Activated CD4-positive, CD25-positive, alpha-beta regulatory T cell (primary cell): ENCODE data around the gene INTU.

Source experiments
- DNase-seq, 4 experiments: peaks; one replicate each; lab custom pipeline; 2025; lab: John Stamatoyannopoulos, UW

INTU gene

DNA sequence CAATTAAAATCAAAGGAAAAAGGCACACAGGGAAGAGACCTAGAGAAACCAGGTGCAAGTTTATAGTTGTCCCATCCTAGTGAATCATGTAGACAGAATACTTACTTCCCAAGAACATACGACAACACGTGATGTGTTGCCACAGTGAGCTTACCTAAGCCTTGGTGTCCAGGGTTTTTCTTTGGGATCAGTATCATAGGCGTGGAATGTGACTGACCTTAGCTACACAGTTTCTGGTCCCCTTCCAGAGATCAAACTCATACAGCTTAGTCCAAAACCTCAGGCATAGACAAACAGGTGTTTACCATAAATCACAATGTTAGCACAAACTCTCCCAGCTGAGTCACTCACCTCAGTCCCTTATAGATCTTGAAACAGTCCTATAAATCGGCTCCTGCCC lies 115.1 kb downstream of the INTU start:
- DNase-seq, result no peak

DNA sequence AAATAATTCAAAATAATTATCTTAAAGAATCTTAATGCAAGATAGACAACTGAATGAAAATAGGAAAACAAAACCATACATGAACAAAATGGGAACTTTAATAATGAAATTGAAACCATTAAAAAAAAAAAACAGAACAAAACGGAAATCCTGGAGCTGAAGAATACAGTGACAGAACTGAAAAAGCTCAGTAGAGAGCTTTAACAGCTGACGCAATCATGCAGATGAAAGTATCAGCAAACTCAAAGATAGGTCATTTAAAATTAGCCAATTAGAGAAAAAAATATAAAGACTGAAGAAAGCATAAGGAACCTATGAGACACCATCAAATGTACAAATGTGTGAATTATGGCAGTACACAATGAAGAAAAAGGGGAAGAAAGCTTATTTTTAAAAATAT lies 116.2 kb downstream of the INTU start:
- no peak for DNase-seq

DNA sequence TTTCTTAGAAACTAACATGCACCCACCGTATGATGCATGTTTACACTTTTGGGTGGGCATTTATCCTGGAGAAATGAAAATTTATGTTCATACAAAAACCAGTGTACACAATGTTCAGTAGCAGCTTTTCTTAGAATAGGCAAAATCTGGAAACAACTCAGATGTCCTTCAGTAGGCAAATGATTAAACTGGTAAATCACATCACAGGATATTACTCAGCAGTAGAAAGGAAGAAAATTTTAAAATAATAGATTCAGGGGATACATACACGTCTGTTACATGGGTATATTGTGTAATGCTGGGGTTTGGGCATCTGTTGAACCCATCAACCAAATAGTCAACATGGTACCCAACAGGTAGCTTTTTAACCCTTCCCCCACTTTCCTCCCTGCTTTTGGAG lies 124.1 kb downstream of the INTU start:
- no peak for DNase-seq

DNA sequence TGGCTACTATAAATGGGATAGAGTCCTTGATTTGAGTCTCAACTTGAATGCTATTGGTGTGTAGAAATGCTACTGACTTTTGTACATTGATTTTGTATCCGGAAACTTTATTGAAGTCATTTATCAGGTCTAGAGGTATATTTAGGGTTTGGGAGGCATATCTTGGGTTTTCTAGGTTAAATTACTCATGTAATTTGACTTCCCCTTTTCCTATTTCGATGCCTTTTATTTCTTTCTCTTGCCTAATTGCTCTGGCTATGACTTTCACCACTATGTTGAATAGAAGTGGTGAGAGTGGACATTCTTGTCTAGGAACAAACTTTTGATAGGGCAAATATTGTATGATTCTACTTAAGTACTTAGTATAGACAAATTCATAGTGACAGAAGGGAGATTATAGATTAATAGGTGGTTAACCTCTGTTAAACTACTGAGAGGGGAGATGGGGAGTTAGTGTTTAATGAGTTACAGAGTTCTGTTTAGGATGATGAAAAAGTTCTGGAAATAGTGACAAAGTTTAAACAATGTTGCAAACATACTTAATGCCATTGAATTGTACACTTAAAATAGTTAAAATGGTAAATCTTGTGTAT lies 126.6 kb downstream of the INTU start:
- DNase-seq, result no peak

DNA sequence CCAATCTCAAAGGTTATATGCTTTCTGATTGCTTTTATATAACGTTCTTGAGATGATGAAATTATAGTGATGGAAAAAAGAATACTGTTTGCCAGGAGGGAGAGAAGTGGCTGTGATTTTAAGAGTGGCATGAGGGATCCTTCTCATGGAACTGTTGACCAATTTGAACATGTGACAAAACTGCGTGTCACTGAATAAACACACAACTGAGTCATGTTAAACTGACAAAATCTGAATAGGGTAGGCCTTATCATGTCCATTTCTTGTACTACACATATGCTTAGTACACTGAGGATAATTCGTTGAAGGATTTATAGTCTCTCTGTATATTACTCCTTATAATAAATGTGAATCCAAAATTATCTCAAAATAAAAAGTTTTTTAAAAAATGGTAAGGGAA lies 127.1 kb downstream of the INTU start:
- no peak for DNase-seq

DNA sequence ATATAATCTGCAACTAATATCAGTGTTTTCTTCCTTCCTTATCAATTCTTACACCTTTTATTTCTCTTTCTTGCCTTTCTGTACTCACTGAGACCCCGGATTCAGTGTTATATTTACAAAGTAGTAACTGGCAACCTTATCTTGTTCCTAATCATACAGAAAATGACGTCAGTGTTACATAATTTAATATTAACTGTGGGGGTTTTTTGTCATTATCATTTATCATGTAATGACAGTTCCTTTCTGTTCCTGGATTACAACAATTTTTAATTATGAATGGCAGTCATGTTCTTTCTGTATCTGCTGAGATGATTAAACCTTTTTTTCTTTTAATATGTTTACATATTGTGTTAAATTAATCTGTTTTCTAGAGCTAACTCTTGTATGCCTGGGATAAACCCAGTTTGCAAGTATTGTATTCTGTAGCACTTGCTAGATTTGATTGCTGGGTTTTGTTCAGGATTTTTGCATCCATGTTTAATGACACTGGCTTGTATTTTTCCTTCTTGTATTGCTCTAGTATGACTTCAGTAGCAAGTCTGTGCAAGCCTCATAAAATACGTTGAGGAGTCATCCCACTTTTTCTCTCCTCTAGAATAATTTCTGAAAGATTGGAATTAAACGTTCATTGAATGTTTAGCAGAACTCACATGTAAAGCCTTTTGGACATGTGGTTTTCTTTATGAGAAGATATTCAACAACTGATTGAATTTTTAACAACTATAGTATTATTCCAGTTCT lies 138.9 kb downstream of the INTU start:
- DNase-seq, result no peak

DNA sequence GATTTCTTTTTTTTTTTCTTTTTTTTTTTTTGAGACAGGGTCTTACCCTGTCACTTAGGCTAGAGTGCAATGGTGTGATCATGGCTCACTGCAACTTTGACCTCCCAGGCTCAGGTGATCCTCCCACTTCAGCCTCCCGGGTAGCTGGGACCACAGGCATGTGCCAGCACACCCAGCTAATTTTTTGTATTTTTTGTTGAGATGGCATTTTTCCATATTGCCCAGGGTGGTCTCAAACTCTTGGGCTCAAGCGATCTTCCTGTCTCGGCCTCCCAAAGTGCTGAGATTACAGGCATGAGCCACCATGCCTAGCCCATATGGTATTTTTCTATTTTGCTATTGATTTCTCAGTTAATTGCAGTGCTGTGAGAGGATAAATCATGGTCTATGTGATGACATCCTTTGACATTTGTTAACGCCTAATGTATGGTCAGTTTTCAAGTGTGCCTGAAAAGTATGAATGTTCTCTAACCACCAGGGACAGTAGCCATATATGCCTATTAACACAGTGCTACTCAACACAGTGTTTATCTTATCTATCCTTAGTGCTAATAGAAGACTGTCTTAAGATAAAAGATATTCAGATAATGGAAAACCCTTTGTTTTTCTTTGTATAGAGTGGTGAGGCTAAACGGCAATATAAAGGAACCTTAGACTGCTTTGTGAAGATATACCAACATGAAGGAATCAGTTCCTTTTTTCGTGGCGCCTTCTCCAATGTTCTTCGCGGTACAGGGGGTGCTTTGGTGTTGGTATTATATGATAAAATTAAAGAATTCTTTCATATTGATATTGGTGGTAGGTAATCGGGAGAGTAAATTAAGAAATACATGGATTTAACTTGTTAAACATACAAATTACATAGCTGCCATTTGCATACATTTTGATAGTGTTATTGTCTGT lies 140.3 kb downstream of the INTU start:
- no peak for DNase-seq

DNA sequence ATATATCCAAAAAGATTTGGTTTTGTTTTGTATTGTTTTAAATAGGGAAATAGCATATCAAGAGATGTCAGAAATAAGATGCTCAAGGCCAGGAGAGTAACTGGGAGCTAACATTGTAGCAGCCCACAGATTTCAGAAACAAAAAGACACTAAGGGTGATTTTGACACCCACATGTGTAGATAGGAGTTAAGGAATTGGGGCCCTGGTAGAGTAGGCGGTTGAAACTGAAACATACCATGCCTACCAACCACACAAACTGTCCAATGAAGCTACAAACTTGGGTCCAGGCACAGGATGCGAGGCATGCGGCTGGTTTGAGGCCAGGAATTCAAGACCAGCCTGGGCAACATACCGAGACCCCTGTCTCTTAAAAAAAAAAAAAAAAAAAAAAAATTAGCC lies 143.1 kb downstream of the INTU start:
- no peak for DNase-seq
